ENCODE results near the gene PCDHB15.

PCDHB15 gene

GRCh38 chr5:141250576-141250975, 5.4 kb downstream of the PCDHB15 start:
- no peak for DNase-seq (ENCODE audit: low read depth)

- DNase-seq (ENCODE audit: low read depth) = no peak
Observed at GRCh38 chr5:141258464-141258863, 13.3 kb downstream of the PCDHB15 start.

DNA sequence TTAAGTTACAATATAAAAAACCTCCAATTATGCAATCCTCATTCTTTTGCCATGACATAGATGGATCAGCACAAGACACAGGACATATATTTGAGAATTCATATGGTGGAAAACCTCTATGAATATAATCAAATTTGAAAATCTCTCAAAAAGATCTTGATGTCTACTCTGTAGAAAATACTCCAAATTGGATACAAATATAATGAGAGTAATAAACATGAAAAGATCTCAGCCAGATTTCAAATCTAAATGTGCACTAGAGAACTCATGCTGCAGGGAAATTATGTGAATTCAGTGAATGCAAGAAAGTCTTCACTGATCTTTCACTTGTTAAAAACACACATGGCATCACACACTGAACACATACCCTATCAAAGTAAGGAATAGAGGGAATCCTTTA, 13.8 kb downstream of the PCDHB15 start:
- no peak for DNase-seq (ENCODE audit: low read depth)

DNA sequence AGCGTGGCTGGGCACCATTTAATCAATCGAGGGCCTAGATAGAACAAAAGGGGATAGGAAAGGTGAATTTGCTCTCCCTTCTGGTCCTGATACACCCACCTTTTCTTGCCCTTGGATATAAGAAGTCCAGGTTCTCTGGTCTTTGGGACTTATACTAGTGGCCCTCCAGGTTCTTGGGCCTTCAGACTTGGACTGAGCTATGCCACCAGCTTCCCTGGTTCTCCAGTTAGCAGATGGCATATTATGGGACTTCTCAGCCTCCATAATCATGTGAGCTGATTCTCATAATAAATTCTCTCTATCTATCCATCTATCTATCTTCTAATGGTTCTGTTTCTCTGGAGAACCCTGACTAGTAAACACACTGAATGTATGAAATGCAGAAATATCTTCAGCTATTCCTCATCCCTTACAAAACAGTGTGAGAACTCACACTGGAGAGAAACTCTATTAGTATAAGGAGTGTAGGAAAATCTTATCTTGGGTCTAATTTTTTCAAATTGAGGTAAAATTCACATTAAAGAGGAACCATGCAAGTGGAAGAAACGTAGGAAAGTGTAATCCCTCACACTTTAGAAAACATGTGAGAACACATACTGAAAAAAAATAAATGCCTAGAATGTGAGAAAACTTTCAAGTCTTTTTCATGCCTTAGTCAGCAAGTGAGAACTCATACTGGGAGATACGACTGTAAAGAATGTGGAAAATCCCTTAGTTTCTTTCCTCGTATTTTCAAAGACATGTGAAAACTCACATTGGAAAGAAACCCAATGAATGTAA, 15.5 kb downstream of the PCDHB15 start:
- no peak for DNase-seq (ENCODE audit: low read depth)

DNA sequence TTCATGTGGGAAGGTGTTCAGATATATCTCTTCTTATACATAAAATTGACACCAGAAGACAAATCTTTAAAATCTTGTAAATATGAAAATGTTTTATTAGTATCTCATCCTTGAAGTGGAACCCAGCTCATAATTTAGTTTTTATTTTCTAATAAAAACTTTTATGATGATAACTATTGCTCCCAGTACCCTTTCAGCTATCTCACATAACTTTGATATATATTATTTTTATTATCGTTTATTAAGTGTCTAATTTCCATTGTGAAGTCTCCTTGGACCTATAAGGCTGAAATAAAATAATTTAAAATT, 16.0 kb downstream of the PCDHB15 start:
- no peak for DNase-seq (ENCODE audit: low read depth)

- no peak for DNase-seq (ENCODE audit: low read depth)
Observed at GRCh38 chr5:141269195-141269594, 24.0 kb downstream of the PCDHB15 start.

- DNase-seq (ENCODE audit: low read depth) = no peak
Observed at GRCh38 chr5:141272906-141273305, 27.7 kb downstream of the PCDHB15 start.

DNA sequence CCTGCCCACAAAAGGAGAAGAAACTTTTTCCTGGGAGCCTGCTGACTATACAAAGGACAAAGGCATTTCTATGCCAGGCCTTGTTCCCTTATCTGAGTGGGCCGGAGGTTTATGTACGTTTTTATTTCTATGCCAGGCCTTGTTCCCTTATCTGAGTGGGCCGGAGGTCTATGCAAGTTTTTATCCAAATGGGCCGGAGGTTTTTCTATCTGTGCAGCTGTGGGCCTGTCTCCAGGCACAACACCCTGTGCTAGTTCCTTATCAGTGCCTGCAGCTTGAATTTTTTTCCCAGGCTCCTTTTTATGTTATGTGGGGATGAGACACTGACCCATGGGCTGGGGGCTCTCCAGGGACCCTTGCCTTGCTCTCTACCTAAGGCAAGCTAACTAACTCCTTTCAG, 53.2 kb downstream of the PCDHB15 start:
- DNase-seq (ENCODE audit: low read depth) = no peak

All from HS-27A (cell line).